IMR-90 (cell line): ENCODE data around the gene FADS2. TPM values are rescaled to one million over a fixed set of nuclear protein-coding genes. Genes with fewer than 3 reads are reported as not detected.

ENCODE experiments used
- ATAC-seq: fragments of 200-7000 bp; cut with Tn5 transposase; 2 replicates; pipeline ENCODE4 v1.9.1; 2020; ENCODE audit warnings: low read depth, mild to moderate bottlenecking, moderate library complexity
- BruUV-seq: library from RNA; stranded (reverse); fragments of 400-500 nt; replicated peaks from 2 replicates; lab custom pipeline; 2021; lab: Mats Ljungman, UMichigan
- CTCF ChIA-PET: fragments of 300-600 bp; formaldehyde crosslinking; extraction: SDS; loops from one replicate; lab custom pipeline; 2021; ENCODE audit warnings: antibody characterized with exemption; lab: Yijun Ruan, JAX
- POLR2A ChIA-PET: fragments of 300-600 bp; sonication (Branson Sonifier 250); formaldehyde crosslinking; loops from one replicate; lab custom pipeline; 2022; ENCODE audit warnings: antibody characterized with exemption; ENCODE audit not compliant: unreplicated experiment; lab: Charles Lee
- DNase-seq: peaks from one replicate; pipeline ENCODE4 v3.0.0; 2013
- H2AFZ ChIP-seq: replicated peaks from 2 replicates; pipeline ENCODE3; 2013; ENCODE audit warnings: low read length, mild to moderate bottlenecking; ENCODE audit not compliant: poor library complexity
- H2AK5ac ChIP-seq: 2 replicates; pipeline ENCODE4 v1.6.1; 2013; ENCODE audit warnings: low read depth, low read length, inconsistent platforms
- H2AK9ac ChIP-seq: replicated peaks from 2 replicates; pipeline ENCODE3; 2013; ENCODE audit warnings: mild to moderate bottlenecking, low read depth, low read length, moderate library complexity; ENCODE audit not compliant: poor library complexity
- H2BK120ac ChIP-seq: 2 replicates; pipeline ENCODE4 v1.6.1; 2013; ENCODE audit warnings: low read depth, low read length, inconsistent platforms
- H2BK15ac ChIP-seq: 3 replicates; pipeline ENCODE4 v1.6.1; 2013; ENCODE audit warnings: low read depth, low read length, inconsistent platforms
- H2BK20ac ChIP-seq: 2 replicates; pipeline ENCODE4 v1.6.1; 2013; ENCODE audit warnings: low read depth, mild to moderate bottlenecking, inconsistent platforms, low read length, moderate library complexity
- H2BK5ac ChIP-seq: 2 replicates; pipeline ENCODE4 v1.6.1; 2013; ENCODE audit warnings: mild to moderate bottlenecking, low read depth, low read length, inconsistent platforms; ENCODE audit not compliant: poor library complexity, severe bottlenecking
- H3K14ac ChIP-seq: replicated peaks from 2 replicates; pipeline ENCODE4 v1.6.1; 2013; ENCODE audit warnings: low read depth, low read length, inconsistent platforms
- H3K18ac ChIP-seq: 2 replicates; pipeline ENCODE4 v1.6.1; 2013; ENCODE audit warnings: low read depth, low read length, control low read depth
- H3K23ac ChIP-seq: 2 replicates; pipeline ENCODE4 v1.6.1; 2013; ENCODE audit warnings: low read depth, low read length, inconsistent platforms
- H3K27ac ChIP-seq: 2 replicates; pipeline ENCODE4 v1.5.1; 2013; ENCODE audit warnings: mild to moderate bottlenecking, control low read depth, low read length; ENCODE audit not compliant: insufficient read depth
- H3K27me3 ChIP-seq: 2 replicates; pipeline ENCODE4 v1.6.1; 2013; ENCODE audit warnings: low read length; ENCODE audit not compliant: control insufficient read depth, insufficient read depth
- H3K36me3 ChIP-seq: 2 replicates; pipeline ENCODE4 v1.6.1; 2013; ENCODE audit warnings: low read length, mixed read lengths; ENCODE audit not compliant: control insufficient read depth, insufficient read depth
- H3K4ac ChIP-seq: 2 replicates; pipeline ENCODE4 v1.6.1; 2013; ENCODE audit warnings: low read depth, low read length, inconsistent platforms
- H3K4me1 ChIP-seq: 2 replicates; pipeline ENCODE4 v1.6.1; 2013; ENCODE audit warnings: low read length, mixed read lengths; ENCODE audit not compliant: control insufficient read depth, insufficient read depth
- H3K4me2 ChIP-seq: 2 replicates; pipeline ENCODE4 v1.6.1; 2013; ENCODE audit warnings: low read depth, mild to moderate bottlenecking, control low read depth, low read length, moderate library complexity
- H3K4me3 ChIP-seq: 2 replicates; pipeline ENCODE4 v1.5.1; 2013; ENCODE audit warnings: low read depth, mild to moderate bottlenecking, control low read depth, low read length, moderate library complexity; ENCODE audit not compliant: insufficient read depth
- H3K56ac ChIP-seq: 2 replicates; pipeline ENCODE4 v1.6.1; 2013; ENCODE audit warnings: low read length, inconsistent platforms; ENCODE audit not compliant: insufficient read depth; ENCODE audit errors: extremely low read depth
- H3K79me1 ChIP-seq, 2 experiments: 2 replicates each; pipeline ENCODE4 v1.6.1; 2013; ENCODE audit warnings: low read length in 2 of 2, inconsistent platforms in 1 of 2, low read depth in 1 of 2
- H3K9ac ChIP-seq: 2 replicates; pipeline ENCODE4 v1.6.1; 2013; ENCODE audit warnings: low read depth, low read length, control low read depth
- H3K9me1 ChIP-seq: 2 replicates; pipeline ENCODE4 v1.6.1; 2013; ENCODE audit warnings: low read length, inconsistent platforms; ENCODE audit not compliant: insufficient read depth
- H3K9me3 ChIP-seq: 2 replicates; pipeline ENCODE4 v1.6.1; 2013; ENCODE audit warnings: low read length; ENCODE audit not compliant: control insufficient read depth, insufficient read depth
- H4K20me1 ChIP-seq: 2 replicates; pipeline ENCODE4 v1.6.1; 2013; ENCODE audit warnings: low read length, inconsistent platforms; ENCODE audit not compliant: insufficient read depth
- H4K5ac ChIP-seq: 2 replicates; pipeline ENCODE4 v1.6.1; 2013; ENCODE audit warnings: mild to moderate bottlenecking, low read depth, low read length, control low read depth
- H4K8ac ChIP-seq, 2 experiments: 2 replicates each; pipeline ENCODE4 v1.6.1; 2013; ENCODE audit warnings: low read depth in 2 of 2, low read length in 2 of 2, control low read depth in 1 of 2, inconsistent platforms in 1 of 2
- H4K91ac ChIP-seq: 2 replicates; pipeline ENCODE4 v1.6.1; 2013; ENCODE audit warnings: low read depth, low read length, inconsistent platforms; ENCODE audit not compliant: insufficient read depth
- BHLHE40 ChIP-seq: fragments of 150-350 bp; IDR thresholded peaks from 2 replicates; pipeline ENCODE4 v1.6.1; 2016; ENCODE audit warnings: mild to moderate bottlenecking, low read depth, low read length
- CEBPB ChIP-seq: IDR thresholded peaks from 2 replicates; pipeline ENCODE4 v1.6.1; 2012; ENCODE audit warnings: low read depth, low read length, improper control_type of control experiment
- CHD1 ChIP-seq: IDR thresholded peaks from 2 replicates; pipeline ENCODE4 v1.6.1; 2012; ENCODE audit warnings: low read depth, low read length, improper control_type of control experiment
- FOS ChIP-seq: fragments of 150-350 bp; IDR thresholded peaks from 2 replicates; pipeline ENCODE4 v1.6.1; 2016; ENCODE audit warnings: low read depth, low read length
- MAFK ChIP-seq: IDR thresholded peaks from 2 replicates; pipeline ENCODE4 v1.6.1; 2012; ENCODE audit warnings: low read depth, low read length, improper control_type of control experiment
- MXI1 ChIP-seq: IDR thresholded peaks from 2 replicates; pipeline ENCODE4 v1.6.1; 2012; ENCODE audit warnings: low read depth, mild to moderate bottlenecking, low read length, moderate library complexity, borderline replicate concordance
- NFE2L2 ChIP-seq: fragments of 150-350 bp; IDR thresholded peaks from 2 replicates; pipeline ENCODE4 v1.6.1; 2016; ENCODE audit warnings: low read depth, mild to moderate bottlenecking, low read length
- RAD21 ChIP-seq: IDR thresholded peaks from 2 replicates; pipeline ENCODE4 v1.6.1; 2012; ENCODE audit warnings: low read length, improper control_type of control experiment
- SMC3 ChIP-seq: fragments of 150-350 bp; IDR thresholded peaks from 2 replicates; pipeline ENCODE4 v1.6.1; 2016; ENCODE audit warnings: low read depth, mild to moderate bottlenecking, antibody characterized with exemption, low read length, moderate library complexity
- USF2 ChIP-seq: fragments of 150-350 bp; IDR thresholded peaks from 2 replicates; pipeline ENCODE4 v1.6.1; 2017; ENCODE audit warnings: mild to moderate bottlenecking, antibody characterized with exemption, low read length, low read depth
- WGBS, 2 experiments: methylation state at CpG; one replicate each; pipeline versions ENCODE4 v1.1.5 to v1.1.7; 2013; ENCODE audit warnings: missing lambda C conversion rate in 2 of 2; ENCODE audit not compliant: insufficient read length in 1 of 2; ENCODE audit errors: extremely low coverage in 2 of 2; 5-methylcytosine and 5-hydroxymethylcytosine counted together
- dilution Hi-C: fragments of 300-500 bp; cut with HindIII; formaldehyde crosslinking; loops from one replicate; pipeline ENCODE4 v1.14.3; 2018; ENCODE audit warnings: low sequenced_read_pairs; ENCODE audit not compliant: unreplicated experiment
- in situ Hi-C: fragments of 300-500 bp; cut with MboI; formaldehyde crosslinking; loops from 3 replicates; pipeline ENCODE4 v1.14.3; 2019; ENCODE audit warnings: low sequenced_read_pairs, inconsistent platforms, mixed read lengths
- intact Hi-C: fragments of 100-400 bp; cut with micrococcal nuclease; formaldehyde crosslinking; loops from 2 replicates; pipeline ENCODE4 v1.10.0; 2022
- polyA plus RNA-seq, 3 experiments: library from polyadenylated mRNA; depleted of rRNA; stranded (reverse); fragments of >200 nt; gene quantifications; 2 replicates each; pipeline ENCODE4 v1.2.3, GENCODE V29; 2012; ENCODE audit warnings: low replicate concordance in 1 of 3
- total RNA-seq: library from RNA; depleted of rRNA; stranded (reverse); fragments of >200 nt; gene quantifications from 2 replicates; pipeline ENCODE4 v1.2.3, GENCODE V29; 2012

FADS2 gene
- total and polyA plus RNA-seq, 2 of the 4 experiments (the other 2 are of a cell fraction) = 33.3 to 88.4 TPM

- Histone ChIP-seq H3K79me1 (no peaks in the 10 kb centered on the region; a peak in 1 of 4 replicates), H2AK5ac (no peak overlapping the region), H3K9ac (no peak overlapping the region), H3K4ac (no peak overlapping the region), H4K91ac (no peak overlapping the region), H3K23ac (no peak overlapping the region), H2BK120ac (no peak overlapping the region), H3K18ac (no peak overlapping the region), H2BK20ac (no peak overlapping the region), H3K4me2 (no peak overlapping the region), H4K20me1 (peaks cover 7% of the 10 kb centered on the region), H2BK5ac (no peak overlapping the region), H3K56ac (no peak overlapping the region), H4K8ac (no peak overlapping the region), H2AFZ (no peak overlapping the region), H3K4me3 (no peak overlapping the region), H3K36me3 (peaks cover 45% of the 10 kb centered on the region), H3K4me1 (no peaks in the 10 kb centered on the region), H3K9me1 (no peaks in the 10 kb centered on the region), H3K27ac (no peak overlapping the region), H2AK9ac (peak overlapping the region; percentile 57), H3K9me3 (no peaks in the 10 kb centered on the region), H4K5ac (no peak overlapping the region), H3K14ac (no peak overlapping the region), H2BK15ac (no peak overlapping the region), H3K27me3 (no peaks in the 10 kb centered on the region)
- ATAC-seq (no peak), DNase-seq (no peak)
- no TSS peak for BruUV-seq
- dilution Hi-C loops = no loop called here
- TF ChIP-seq RAD21 (no peak), FOS (no peak), MXI1 (no peak), BHLHE40 (no peak), SMC3 (no peak), USF2 (no peak), CEBPB (no peak), NFE2L2 (no peak), CHD1 (no peak), MAFK (no peak)
- CTCF ChIA-PET = no interaction called here
- POLR2A ChIA-PET = no interaction called here
- 98% methylated on average over 8 of the region's 17 CpGs; no CpG with 5 or more reads in 1 of the 2 experiments for WGBS, 2 experiments
- intact Hi-C loops = no loop called here
- in situ Hi-C loops = loop anchor here (25.0 kb wide), 1 partner anchor 458 kb away; no protein-coding TSS in a partner anchor
Observed at GRCh38 chr11:61854206-61854895, 26.3 kb downstream of the FADS2 start.
